GM18873 (cell line): ENCODE results near the gene SEMA3E.

Source experiments
- ATAC-seq: cut with Tn5 transposase; IDR thresholded peaks from one replicate; pipeline ENCODE4 v1.9.1; 2021; ENCODE audit warnings: mild to moderate bottlenecking, moderate library complexity, moderate number of reproducible peaks; ENCODE audit not compliant: unreplicated experiment, low FRiP score

SEMA3E gene

DNA sequence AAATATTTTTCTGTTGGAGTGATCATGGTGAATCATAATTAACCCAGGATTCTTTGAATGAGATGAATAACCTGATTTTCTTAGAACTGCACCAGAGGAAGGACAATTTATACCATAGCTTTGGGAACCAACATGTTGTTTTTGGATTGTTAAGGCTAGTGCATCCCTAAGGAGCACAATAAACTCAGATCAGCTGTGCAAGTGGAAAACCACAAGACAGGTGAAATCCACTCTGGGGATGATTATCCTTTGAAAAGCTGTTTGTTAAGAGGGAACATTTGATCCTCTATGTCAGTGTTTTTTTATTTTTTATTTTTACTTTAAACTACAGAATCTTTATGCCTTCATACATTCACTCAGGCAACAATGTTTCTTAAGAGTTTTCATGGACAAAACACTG lies 254.2 kb downstream of the SEMA3E start:
- no peak for ATAC-seq

DNA sequence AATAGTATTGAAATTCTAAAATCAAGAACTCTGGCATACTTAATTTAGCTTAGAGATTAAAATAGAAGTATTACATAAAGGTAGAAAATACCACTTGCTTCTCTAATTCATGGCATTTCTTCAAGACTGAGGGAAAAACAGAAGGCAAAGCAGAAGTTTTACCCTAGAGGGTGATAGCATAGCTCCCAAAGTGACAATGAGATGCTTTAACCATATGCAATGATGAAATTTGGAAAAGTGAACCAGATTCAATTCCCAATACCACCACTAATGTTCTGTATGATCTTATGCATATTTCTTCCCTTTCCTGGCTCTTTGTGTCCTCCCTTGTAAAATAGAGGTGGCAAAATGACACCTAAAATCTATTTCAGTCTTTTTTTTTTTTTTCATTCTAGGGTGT lies 260.5 kb downstream of the SEMA3E start:
- ATAC-seq, result no peak

DNA sequence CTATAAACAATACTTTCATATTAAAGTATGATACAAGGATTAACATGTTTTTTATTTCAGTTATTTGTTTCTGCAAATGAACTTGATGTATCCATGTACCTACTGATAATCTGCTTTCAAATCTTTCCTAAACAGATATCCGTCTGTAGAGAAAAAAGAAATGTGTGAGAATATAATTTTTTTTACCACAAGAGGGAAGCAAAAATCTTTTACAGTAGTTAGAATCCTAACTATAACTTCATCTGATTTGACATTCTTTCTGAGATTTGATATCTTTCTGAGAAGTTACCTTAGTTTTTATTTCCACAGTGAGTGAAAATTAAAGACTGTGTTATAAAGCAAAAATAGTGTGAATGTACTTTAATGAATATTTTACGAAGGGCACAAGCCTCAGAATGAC lies 282.3 kb downstream of the SEMA3E start:
- ATAC-seq, result no peak

DNA sequence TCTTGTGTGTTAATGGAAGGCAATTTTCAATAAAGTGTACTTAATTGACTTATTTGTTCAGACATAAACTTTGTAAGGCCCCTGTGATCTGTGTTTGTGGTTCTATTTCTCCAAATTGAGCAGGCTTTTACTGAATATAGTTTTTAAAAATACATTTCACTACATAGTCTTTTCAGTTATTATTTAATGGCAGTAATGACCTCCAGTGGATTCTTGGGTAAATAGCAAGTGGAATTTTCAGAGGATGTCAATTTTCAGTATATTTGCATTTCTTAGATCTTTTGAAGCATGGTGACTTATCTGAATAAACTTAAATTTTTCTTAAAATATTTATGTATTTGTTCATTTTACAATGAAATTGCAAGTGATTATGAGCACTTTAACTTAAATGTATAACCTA lies 283.2 kb downstream of the SEMA3E start:
- ATAC-seq, result no peak

DNA sequence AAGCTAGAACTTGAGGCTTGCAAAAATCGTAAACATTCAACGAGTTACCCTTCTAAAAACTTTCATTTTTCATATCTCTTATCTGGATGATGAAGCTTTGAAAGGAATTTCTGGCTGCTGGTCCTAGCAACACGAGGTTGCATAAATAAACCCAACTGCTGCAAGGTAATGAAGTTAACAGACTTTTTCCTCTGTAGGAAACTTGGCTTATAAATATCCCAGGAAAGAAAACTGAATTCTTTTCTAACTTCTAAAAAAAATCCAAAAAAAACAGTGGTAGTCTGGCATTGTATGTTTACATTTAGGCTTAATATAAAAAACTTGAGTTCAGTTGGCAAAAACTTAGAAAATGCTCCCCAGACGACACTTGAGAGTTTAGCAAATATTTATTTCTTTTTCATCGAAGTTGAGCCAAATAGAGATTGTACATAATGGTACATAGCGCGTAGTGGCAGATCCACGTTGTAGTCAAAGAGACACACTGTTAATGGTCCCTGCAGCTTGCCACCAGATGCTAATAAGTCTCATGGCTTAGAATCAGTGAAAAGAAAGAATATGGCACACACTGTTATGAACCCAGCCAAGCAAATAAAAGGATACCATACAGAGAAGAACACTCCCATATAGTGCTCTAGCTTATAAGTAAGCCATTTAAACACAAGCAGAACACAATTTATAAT lies 285.9 kb downstream of the SEMA3E start:
- no peak for ATAC-seq

DNA sequence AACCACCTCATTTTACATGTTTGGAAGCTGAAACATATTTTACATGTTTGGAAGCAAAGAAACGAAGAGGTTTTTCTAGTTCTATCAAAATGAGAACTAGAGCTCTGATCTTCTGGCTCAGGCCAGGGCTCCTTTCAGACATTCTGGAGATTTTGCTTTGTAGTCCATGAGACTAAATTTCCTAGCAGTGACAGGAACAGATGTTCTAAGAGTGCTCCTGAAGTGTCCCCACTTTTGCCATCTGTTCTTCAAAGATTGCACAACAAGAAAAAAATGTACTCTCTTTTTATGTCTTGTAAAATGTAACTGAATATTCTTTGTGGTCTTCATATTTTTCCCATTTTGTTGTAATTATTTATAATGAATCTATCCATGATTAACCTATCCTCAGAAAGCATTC lies 289.8 kb downstream of the SEMA3E start:
- ATAC-seq, result no peak

DNA sequence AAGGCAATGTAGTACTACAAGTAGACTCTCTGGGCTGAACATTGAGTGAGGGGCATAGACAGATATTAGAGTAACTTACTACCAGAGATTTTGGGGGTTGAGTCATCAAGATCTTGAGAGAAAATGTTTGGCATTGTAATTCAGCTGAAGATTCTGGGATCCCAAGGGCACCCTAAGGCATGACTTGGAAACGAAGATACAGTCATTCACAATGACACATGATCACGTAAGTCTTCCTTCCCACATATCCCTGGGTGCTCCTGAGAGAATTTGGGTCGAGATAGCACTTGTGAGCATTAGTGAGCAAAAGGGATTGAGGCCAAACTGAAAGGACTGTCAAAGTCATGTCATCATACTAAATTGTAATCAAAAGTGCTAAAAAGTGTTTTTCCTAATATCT lies 293.8 kb downstream of the SEMA3E start:
- no peak for ATAC-seq

DNA sequence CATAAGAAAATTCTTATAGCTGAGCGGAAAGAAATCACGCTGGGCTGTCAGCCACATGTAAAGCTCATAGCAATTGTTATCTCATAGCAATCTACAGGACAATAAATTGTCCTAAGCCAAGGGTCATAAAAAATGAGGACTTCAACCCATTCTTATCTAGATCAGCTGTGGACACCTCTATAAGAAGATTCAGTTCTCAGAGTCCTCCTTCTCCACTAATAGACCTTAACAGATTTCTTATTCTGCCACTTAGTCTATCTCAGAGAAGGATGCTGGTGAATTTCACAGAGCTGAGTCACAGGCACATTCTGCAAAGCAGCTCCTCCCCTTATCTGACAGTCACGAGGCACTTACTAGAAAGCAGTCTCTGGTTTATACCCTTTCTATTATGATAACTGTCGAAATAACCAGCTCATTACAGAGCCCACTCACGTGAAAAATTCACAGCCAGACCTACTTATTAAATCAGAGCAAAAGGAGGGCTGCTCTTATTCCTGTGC lies 300.9 kb downstream of the SEMA3E start:
- no peak for ATAC-seq

DNA sequence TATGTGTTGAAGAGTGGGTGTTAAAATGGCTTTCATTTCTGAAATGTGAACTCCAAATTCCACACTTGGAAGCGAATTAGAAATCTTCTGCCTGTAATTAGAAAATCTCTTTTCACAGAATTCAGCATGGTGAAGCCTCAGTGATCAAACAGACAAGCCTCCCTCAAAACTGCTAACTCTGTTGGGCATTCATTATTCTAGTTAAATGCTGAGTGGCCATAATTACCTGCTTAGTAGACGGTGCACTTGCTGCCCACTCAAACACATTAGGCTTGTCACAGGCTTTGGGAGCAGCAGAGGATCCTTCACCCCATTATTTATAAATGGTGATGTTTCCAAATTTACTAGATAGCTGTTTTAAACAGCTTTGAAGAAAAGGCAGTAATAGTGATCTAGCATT lies 309.0 kb downstream of the SEMA3E start:
- no peak for ATAC-seq

DNA sequence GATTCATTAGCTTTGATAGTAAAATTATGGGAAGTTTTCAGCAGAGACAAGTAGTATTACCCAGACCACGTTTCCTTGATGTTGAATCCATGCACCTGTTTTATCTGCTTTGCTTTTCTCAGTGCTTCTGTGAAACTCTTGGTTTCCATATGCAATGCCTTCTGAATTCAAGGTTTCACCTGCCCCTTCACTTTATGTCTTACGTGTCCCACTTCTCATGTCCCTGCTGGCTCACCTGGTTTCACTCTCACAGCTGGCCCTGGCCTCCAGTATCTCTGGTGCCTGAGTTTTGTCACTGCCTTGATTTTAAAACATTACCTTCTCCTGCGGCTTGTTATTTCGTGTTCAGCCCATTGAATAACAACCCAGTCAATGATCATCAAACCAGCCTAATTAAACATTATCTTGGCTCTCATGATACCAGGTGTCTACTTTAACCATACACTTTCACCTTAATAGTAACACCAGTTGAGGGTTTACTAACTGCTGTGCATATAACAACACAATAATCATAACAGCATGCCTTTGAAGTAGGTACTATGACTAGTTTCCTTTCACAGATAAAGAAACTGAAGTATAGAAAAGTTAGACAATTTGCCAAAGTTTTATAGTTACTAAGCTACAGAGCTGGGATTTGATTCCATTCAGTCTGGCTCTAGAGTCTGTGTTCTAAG lies 310.5 kb downstream of the SEMA3E start:
- no peak for ATAC-seq

DNA sequence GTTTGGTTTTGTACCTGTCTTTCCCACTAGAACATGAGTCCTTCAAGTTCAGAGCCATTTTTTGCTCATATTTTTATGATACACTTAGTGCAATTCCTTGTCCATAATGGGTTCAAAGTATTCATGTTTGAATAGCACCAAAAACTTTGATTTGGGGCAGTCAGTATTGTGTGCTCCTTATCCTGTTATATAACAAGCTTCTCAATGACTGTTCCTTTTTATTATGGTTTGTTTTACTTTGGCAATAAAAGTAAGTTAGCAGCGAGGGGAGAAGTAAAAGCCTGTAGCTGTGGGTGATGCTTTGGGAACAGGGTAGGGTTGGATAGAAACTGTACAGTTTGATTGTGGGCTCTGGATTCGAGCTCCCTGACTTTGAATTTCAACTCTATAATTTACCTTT lies 311.9 kb downstream of the SEMA3E start:
- no peak for ATAC-seq

DNA sequence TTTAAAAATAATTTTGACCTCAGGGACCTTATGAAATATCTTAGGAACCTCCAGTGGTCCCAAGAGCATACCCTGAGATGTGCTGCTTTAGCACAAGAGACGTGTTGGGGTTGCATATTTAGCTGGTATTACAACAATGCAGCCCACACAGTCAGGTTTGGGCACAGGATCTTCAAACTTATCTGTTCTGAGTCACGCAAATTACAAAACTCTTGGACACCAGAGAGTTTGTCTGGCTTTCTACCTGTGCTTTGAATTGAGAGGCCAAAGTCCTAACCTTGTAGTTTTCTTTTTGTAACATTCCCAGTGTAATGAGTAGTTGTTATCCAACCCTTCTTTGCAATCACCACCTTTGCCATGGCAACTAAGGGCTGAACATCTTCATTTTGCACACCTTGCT lies 322.7 kb downstream of the SEMA3E start:
- no peak for ATAC-seq

DNA sequence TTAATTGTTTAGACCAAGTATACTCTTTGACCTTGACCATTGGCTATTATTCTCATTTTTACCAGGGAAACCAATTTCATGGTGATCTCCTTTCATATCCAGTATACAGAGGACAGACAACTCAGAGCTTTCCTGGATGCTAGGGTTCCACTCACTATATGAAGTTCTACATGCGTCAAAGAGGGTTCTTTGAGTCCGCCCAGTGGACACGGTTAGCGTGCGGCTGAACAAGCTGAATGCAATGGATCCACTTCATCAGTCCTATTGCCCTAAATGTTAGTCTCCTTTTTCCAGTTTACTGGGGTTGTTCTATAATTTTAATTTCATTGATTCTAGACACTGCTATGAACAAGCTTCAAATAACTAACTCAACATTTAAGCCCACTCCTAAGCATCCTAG lies 323.9 kb downstream of the SEMA3E start:
- no peak for ATAC-seq

DNA sequence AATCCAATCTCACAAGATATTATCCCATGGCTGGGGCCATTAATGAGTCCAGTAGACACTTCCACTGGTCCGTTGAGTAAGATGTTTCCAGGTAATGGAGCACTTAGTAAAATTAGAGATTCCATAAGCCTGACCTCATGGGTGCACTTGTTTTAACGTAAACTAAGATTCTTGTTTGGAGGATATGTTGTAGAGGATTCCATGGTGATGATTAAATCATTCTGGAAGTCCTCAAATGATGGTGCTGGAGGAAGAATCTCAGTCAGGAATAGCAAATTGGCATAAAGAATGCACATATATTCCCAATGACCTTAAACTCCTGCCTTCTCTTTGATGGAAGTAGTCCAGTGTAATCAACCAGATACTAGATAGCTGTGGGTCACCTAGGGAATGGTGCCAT lies 324.3 kb downstream of the SEMA3E start:
- ATAC-seq, result no peak

DNA sequence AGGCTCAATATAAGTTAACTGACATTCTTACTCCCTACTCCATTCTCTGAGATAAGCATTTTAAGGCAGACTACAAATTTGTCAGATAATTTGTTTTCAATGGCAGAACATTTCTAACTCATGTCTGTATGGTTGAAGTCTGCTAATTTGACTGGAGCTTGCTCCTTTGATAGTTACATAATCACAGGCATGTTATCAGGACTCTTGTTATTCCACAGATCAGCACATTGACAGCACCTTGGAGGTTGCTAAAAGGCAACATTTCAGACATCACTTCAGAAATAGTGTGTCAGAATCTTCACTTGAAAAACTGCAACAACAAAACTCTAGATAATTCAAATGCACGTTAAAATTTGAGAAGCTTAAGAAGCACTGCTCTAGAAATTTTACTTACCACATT lies 327.9 kb downstream of the SEMA3E start:
- ATAC-seq, result no peak

DNA sequence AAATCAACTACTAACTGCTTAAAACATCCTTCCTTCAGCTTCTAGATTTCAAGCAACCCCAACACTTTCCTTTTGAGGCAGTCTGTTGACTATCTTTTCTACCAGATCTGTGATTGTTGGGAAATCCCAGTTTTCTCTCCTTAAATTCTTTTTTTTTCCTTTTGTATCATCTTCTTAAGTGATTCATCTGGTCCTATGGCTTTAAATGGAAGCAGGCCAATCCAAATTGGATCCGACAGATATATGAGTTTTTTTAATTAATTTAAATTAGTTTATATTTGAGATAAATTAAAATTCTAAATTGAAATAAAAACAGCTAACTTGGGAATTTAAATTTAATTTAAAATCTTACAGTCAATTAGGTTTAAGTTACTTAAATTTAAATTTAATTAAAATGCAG lies 335.0 kb downstream of the SEMA3E start:
- no peak for ATAC-seq
